ENCODE results near the gene SHOX.

GRCh38 chrX:585115-585808, 45.3 kb upstream of the SHOX start:
- TF ChIP-seq POLR2AphosphoS5 (IDR thresholded peaks at IDR 0.05), result no peak
- no peak for TF ChIP-seq CTCF (IDR thresholded peaks at IDR 0.05)
